SK-MEL-5 (cell line): Measurements from ENCODE around the gene SLC22A15. TPM values are rescaled to one million over a fixed set of nuclear protein-coding genes. Genes with fewer than 3 reads are reported as not detected.

Source experiments
- DNase-seq: peaks from one replicate; pipeline ENCODE4 v3.0.0-alpha.2; 2016; ENCODE audit warnings: low read depth, low spot score
- in situ Hi-C: cut with HindIII; loops from 2 replicates; pipeline ENCODE4 v1.10.0; 2016; ENCODE audit warnings: low sequenced_read_pairs, high pct_unique_total_duplicates, low pct_unique_long_range_greater_than_20kb
- total RNA-seq: library from RNA; depleted of rRNA; stranded (reverse); fragments of >200 nt; shearing (Covaris generic); gene quantifications from 2 replicates; pipeline ENCODE4 v1.2.3, GENCODE V29; 2014

SLC22A15 gene
- total RNA-seq, 1 experiment from 2014 or later: 1.4 TPM

- in situ Hi-C loops: no loop called here
- DNase-seq: no peak
These were observed 99.7 kb downstream of the SLC22A15 start for GRCh38 chr1:116075990-116076389.

- in situ Hi-C loops: no loop called here
- no peak for DNase-seq
These were observed 100.5 kb downstream of the SLC22A15 start for GRCh38 chr1:116076831-116077230.

- in situ Hi-C loops: no loop called here
- DNase-seq: no peak
These were observed 102.4 kb downstream of the SLC22A15 start for GRCh38 chr1:116078699-116079223.

GRCh38 chr1:116087628-116088027 lies 111.3 kb downstream of the SLC22A15 start:
- in situ Hi-C loops: no loop called here
- DNase-seq: no peak

- DNase-seq: no peak
- in situ Hi-C loops: no loop called here
These were observed 113.6 kb downstream of the SLC22A15 start for GRCh38 chr1:116089870-116090269.

- DNase-seq: no peak
- in situ Hi-C loops: no loop called here
These were observed 114.8 kb downstream of the SLC22A15 start for GRCh38 chr1:116091083-116091482.

GRCh38 chr1:116092752-116093489 lies 116.6 kb downstream of the SLC22A15 start:
- DNase-seq: no peak
- in situ Hi-C loops: no loop called here

GRCh38 chr1:116095027-116095426 lies 118.7 kb downstream of the SLC22A15 start:
- in situ Hi-C loops: no loop called here
- DNase-seq: no peak

GRCh38 chr1:116096013-116096618 lies 119.8 kb downstream of the SLC22A15 start:
- no peak for DNase-seq
- in situ Hi-C loops: no loop called here

- DNase-seq: no peak
- in situ Hi-C loops: no loop called here
These were observed 121.3 kb downstream of the SLC22A15 start for GRCh38 chr1:116097626-116098025.

- in situ Hi-C loops: no loop called here
- DNase-seq: no peak
These were observed 123.1 kb downstream of the SLC22A15 start for GRCh38 chr1:116099379-116099778.

- DNase-seq: no peak
- in situ Hi-C loops: no loop called here
These were observed 123.6 kb downstream of the SLC22A15 start for GRCh38 chr1:116099919-116100318.

- no peak for DNase-seq
- in situ Hi-C loops: no loop called here
These were observed 128.4 kb downstream of the SLC22A15 start for GRCh38 chr1:116104667-116105066.

GRCh38 chr1:116105996-116106395 lies 129.7 kb downstream of the SLC22A15 start:
- in situ Hi-C loops: no loop called here
- no peak for DNase-seq

GRCh38 chr1:116106646-116107045 lies 130.3 kb downstream of the SLC22A15 start:
- in situ Hi-C loops: no loop called here
- DNase-seq: no peak

GRCh38 chr1:116107371-116107770 lies 131.1 kb downstream of the SLC22A15 start:
- in situ Hi-C loops: no loop called here
- DNase-seq: no peak

- in situ Hi-C loops: no loop called here
These were observed 134.5 kb downstream of the SLC22A15 start, which contains the start of gene MAB21L3 for GRCh38 chr1:116110567-116111523. MAB21L3 (plus strand) TSS chr1:116111399; CDS start chr1:116112616, 1,217 bp downstream.

GRCh38 chr1:116111524-116112021 lies 135.3 kb downstream of the SLC22A15 start:
- no peak for DNase-seq
- in situ Hi-C loops: no loop called here

More at GRCh38 chr1:116110567-116111523, 134.5 kb downstream of the SLC22A15 start, which contains the start of gene MAB21L3:
- no peak for DNase-seq
